Measurements from ENCODE around the gene CHCHD6. TPM values are rescaled to one million over a fixed set of nuclear protein-coding genes. Genes with fewer than 3 reads are reported as not detected.
A peak's percentile ranks its signal among the peaks of the same experiment; 100 is the strongest.

The CHCHD6 gene
- total RNA-seq, 1 donor: 10.9 TPM

DNA sequence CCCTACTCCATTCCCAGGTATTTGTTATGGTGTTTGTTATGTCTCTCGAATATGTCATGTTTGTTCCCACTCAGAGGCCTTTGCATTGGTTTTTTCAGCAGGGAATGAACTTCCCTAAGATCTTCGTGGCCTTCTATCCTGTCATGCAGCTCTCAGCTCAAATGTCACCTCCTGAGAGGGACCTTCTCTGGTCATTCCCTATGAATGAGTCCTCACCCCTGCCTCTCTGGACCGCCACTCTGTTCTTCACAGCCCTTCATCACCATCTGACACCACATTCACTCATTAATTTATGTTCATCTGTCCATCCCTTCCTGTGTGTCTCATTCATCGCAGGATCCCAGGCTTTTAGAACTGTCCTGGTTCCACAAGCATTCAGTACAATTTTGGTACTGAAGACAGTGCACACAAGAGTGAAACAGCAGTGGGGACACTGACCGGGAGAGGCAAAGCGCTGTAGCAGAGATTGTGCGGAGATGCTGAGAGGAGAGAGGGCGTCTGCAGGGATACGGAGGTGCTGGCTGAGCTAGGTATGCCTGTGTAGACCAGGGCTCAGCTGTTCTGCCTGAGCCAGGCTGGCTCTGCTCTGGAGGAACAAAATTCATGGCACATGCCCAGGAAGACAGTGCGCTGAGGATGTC lies 132.3 kb downstream of the CHCHD6 start:
- Histone ChIP-seq H3K4me2 (ENCODE audit: insufficient read depth, low read length) (no peak overlapping the region), H2AFZ (ENCODE audit: low read length) (no peak overlapping the region), H3K9me3 (ENCODE audit: low read depth, low read length) (no peaks in the 10 kb centered on the region), H3K79me2 (ENCODE audit: insufficient read depth, low read length) (no peaks in the 10 kb centered on the region), H3K27ac (ENCODE audit: low read depth, low read length) (no peak overlapping the region), H4K20me1 (ENCODE audit: insufficient read depth, low read length) (no peaks in the 10 kb centered on the region), H3K4me3 (ENCODE audit: insufficient read depth, low read length) (no peak overlapping the region), H3K4me1 (ENCODE audit: insufficient read depth, low read length) (peaks cover 11% of the 10 kb centered on the region), H3K36me3 (ENCODE audit: insufficient read depth, low read length) (no peaks in the 10 kb centered on the region), H3K27me3 (ENCODE audit: insufficient read depth, low read length) (no peaks in the 10 kb centered on the region)
- no peak for DNase-seq (ENCODE audit: insufficient read length, low spot score, missing footprints)
- TF ChIP-seq, protein P1, sequence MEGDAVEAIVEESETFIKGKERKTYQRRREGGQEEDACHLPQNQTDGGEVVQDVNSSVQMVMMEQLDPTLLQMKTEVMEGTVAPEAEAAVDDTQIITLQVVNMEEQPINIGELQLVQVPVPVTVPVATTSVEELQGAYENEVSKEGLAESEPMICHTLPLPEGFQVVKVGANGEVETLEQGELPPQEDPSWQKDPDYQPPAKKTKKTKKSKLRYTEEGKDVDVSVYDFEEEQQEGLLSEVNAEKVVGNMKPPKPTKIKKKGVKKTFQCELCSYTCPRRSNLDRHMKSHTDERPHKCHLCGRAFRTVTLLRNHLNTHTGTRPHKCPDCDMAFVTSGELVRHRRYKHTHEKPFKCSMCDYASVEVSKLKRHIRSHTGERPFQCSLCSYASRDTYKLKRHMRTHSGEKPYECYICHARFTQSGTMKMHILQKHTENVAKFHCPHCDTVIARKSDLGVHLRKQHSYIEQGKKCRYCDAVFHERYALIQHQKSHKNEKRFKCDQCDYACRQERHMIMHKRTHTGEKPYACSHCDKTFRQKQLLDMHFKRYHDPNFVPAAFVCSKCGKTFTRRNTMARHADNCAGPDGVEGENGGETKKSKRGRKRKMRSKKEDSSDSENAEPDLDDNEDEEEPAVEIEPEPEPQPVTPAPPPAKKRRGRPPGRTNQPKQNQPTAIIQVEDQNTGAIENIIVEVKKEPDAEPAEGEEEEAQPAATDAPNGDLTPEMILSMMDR (IDR thresholded peaks at IDR 0.05; ENCODE audit: extremely low read depth, low read depth, low read length): peak; percentile 3

DNA sequence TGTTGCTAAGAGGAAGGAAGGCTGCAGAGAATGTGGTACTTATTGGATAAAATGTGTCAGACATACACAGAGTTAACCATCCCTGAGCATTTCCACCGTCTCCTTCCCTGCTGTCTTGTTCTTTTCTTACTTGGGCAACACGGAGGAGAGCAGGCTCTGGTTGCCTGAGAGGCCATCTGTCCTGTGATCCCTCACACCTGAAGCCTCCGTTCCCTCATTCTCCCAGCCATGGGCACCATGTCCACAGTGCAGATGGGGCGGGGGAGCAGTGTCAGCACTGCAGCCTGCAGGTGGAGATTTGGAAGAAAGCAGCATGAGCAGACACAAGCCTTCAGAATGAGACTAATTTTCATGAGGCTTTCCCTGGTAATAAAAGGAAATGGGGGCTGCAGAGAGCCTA lies 133.7 kb downstream of the CHCHD6 start:
- no peak overlapping the region for H3K27ac ChIP-seq (ENCODE audit: low read depth, low read length)
- no peaks in the 10 kb centered on the region for H3K27me3 ChIP-seq (ENCODE audit: insufficient read depth, low read length)
- no peaks in the 10 kb centered on the region for H3K36me3 ChIP-seq (ENCODE audit: insufficient read depth, low read length)
- H3K4me3 ChIP-seq (ENCODE audit: insufficient read depth, low read length): no peak overlapping the region
- no peaks in the 10 kb centered on the region for H4K20me1 ChIP-seq (ENCODE audit: insufficient read depth, low read length)
- H2AFZ ChIP-seq (ENCODE audit: low read length): no peak overlapping the region
- no peak overlapping the region for H3K4me2 ChIP-seq (ENCODE audit: insufficient read depth, low read length)
- TF ChIP-seq, protein P1 (IDR thresholded peaks at IDR 0.05; ENCODE audit: extremely low read depth, low read depth, low read length): no peak
- no peaks in the 10 kb centered on the region for H3K79me2 ChIP-seq (ENCODE audit: insufficient read depth, low read length)
- no peaks in the 10 kb centered on the region for H3K9me3 ChIP-seq (ENCODE audit: low read depth, low read length)
- peaks cover 11% of the 10 kb centered on the region for H3K4me1 ChIP-seq (ENCODE audit: insufficient read depth, low read length)
- DNase-seq (ENCODE audit: insufficient read length, low spot score, missing footprints): no peak

DNA sequence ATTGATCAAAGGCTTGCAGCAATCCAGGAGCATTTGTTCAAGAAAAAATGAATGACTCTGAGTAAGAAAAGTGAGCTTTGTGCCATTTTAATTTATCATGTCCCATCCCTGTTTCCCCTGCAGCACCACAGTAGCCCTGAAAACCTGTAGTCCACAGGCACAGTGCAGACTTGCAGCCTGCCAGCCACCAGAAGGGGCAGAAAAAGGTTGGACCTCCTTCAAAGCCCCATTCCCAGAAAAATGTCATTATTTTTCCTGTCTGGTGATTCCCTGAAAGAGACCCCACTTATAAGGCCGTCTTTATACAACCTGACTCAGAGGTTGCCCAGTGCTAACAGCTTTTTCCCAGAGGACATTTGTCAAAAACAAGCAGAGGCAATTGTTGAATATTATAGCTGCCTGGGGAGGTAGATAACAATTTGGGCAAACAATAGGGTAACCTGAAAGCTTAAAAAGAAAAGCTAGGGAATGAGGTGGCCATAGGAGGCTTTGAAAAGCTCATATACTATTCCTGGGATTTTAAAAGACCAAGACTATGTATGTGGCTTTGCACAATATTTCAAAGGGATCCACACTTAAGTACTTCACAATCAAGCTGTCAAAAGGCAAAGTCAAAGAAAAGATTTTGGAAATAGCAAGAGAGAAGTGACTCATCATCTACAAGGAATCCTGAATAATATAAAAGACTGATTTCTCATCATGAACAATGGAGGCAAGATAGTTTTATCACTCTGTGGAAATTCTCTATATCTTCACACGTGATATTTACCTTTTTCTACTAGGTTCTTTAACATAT lies 142.1 kb downstream of the CHCHD6 start:
- H4K20me1 ChIP-seq (ENCODE audit: insufficient read depth, low read length): no peaks in the 10 kb centered on the region
- no peak for DNase-seq (ENCODE audit: insufficient read length, low spot score, missing footprints)
- H3K27ac ChIP-seq (ENCODE audit: low read depth, low read length): no peak overlapping the region
- TF ChIP-seq, protein P1 (IDR thresholded peaks at IDR 0.05; ENCODE audit: extremely low read depth, low read depth, low read length): no peak
- H3K4me3 ChIP-seq (ENCODE audit: insufficient read depth, low read length): no peak overlapping the region
- peaks cover 10% of the 10 kb centered on the region for H3K4me1 ChIP-seq (ENCODE audit: insufficient read depth, low read length)
- H3K27me3 ChIP-seq (ENCODE audit: insufficient read depth, low read length): no peaks in the 10 kb centered on the region
- no peaks in the 10 kb centered on the region for H3K9me3 ChIP-seq (ENCODE audit: low read depth, low read length)
- H2AFZ ChIP-seq (ENCODE audit: low read length): no peak overlapping the region
- H3K36me3 ChIP-seq (ENCODE audit: insufficient read depth, low read length): no peaks in the 10 kb centered on the region
- no peak overlapping the region for H3K4me2 ChIP-seq (ENCODE audit: insufficient read depth, low read length)
- no peaks in the 10 kb centered on the region for H3K79me2 ChIP-seq (ENCODE audit: insufficient read depth, low read length)

DNA sequence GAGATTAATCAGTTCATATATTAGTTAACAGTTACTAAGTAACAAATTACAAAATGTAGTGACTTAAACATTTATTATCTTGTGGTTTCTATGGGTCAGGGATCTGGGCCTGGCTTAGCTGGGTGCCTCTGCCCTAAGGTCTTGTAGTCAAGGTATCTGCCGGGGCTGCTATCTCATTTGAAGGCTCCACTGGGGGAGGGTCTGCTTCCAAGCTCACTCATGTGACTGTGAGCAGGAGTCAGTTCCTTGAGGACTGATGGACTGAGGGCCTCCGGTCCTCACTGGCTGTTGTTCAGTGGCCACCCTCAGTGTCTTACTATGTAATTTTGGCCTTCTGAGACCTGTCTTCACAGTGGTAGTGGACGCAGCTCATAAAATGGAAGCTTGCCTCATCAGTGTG lies 143.0 kb downstream of the CHCHD6 start:
- Histone ChIP-seq H3K4me2 (ENCODE audit: insufficient read depth, low read length) (no peak overlapping the region), H3K4me1 (ENCODE audit: insufficient read depth, low read length) (peaks cover 10% of the 10 kb centered on the region), H3K27ac (ENCODE audit: low read depth, low read length) (no peak overlapping the region), H2AFZ (ENCODE audit: low read length) (no peak overlapping the region), H3K79me2 (ENCODE audit: insufficient read depth, low read length) (no peaks in the 10 kb centered on the region), H4K20me1 (ENCODE audit: insufficient read depth, low read length) (no peaks in the 10 kb centered on the region), H3K9me3 (ENCODE audit: low read depth, low read length) (no peaks in the 10 kb centered on the region), H3K4me3 (ENCODE audit: insufficient read depth, low read length) (no peak overlapping the region), H3K27me3 (ENCODE audit: insufficient read depth, low read length) (no peaks in the 10 kb centered on the region), H3K36me3 (ENCODE audit: insufficient read depth, low read length) (no peaks in the 10 kb centered on the region)
- no peak for DNase-seq (ENCODE audit: insufficient read length, low spot score, missing footprints)
- TF ChIP-seq, protein P1 (IDR thresholded peaks at IDR 0.05; ENCODE audit: extremely low read depth, low read depth, low read length): no peak
